K562 (cell line): ENCODE data around the gene CCDC85B. TPM values are rescaled to one million over a fixed set of nuclear protein-coding genes. Genes with fewer than 3 reads are reported as not detected.

Experiments
- BRF1 ChIP-seq: IDR thresholded peaks from 3 replicates; pipeline ENCODE4 v1.6.1; 2011; ENCODE audit warnings: borderline replicate concordance, mild to moderate bottlenecking; ENCODE audit not compliant: insufficient read length; ENCODE audit errors: extremely low read depth
- CHCHD3 ChIP-seq: fragments of 250-450 bp; sonication (Bioruptor Pico); IDR thresholded peaks from 2 replicates; pipeline ENCODE4 v2.1.2; 2022; ENCODE audit warnings: mild to moderate bottlenecking
- DLX4 ChIP-seq: fragments of 250-450 bp; sonication (Bioruptor Pico); IDR thresholded peaks from 2 replicates; pipeline ENCODE4 v1.6.1; 2021; ENCODE audit warnings: mild to moderate bottlenecking
- ILK ChIP-seq: fragments of 450-650 bp; IDR thresholded peaks from 2 replicates; pipeline ENCODE4 v1.6.1; 2016; ENCODE audit warnings: missing genetic modification characterization, low read depth, mild to moderate bottlenecking, missing compliant biosample characterization, moderate library complexity, borderline replicate concordance
- OTX1 ChIP-seq: fragments of 450-650 bp; formaldehyde crosslinking; IDR thresholded peaks from 2 replicates; pipeline ENCODE4 v1.4.0; 2022; ENCODE audit warnings: mild to moderate bottlenecking
- POLR2H ChIP-seq: IDR thresholded peaks from 2 replicates; pipeline ENCODE4 v1.6.1; 2016; ENCODE audit warnings: missing genetic modification characterization, low read depth, mild to moderate bottlenecking, control low read depth, missing compliant biosample characterization, moderate library complexity
- SIRT6 ChIP-seq: IDR thresholded peaks from one replicate; pipeline ENCODE4 v1.6.1; 2012; ENCODE audit warnings: low read depth, mild to moderate bottlenecking, control low read depth, inconsistent platforms, low read length, moderate library complexity
- SMARCA5 ChIP-seq: fragments of 450-650 bp; IDR thresholded peaks from 2 replicates; pipeline ENCODE4 v1.6.1; 2016
- TAF7 ChIP-seq: fragments of 450-650 bp; IDR thresholded peaks from 2 replicates; pipeline ENCODE4 v1.6.1; 2016; ENCODE audit warnings: missing genetic modification characterization, missing compliant biosample characterization
- ZMIZ1 ChIP-seq, 2 experiments: fragments of 150-350 bp in 1 of 2; IDR thresholded peaks; 2 replicates each; pipeline ENCODE4 v1.6.1; 2012 to 2016; ENCODE audit warnings: low read depth in 2 of 2, low read length in 2 of 2, mild to moderate bottlenecking in 1 of 2, moderate library complexity in 1 of 2
- ZNF121 ChIP-seq: sonication (generic); formaldehyde crosslinking; conservative IDR thresholded peaks from 2 replicates; pipeline ENCODE4 v1.8.0; 2022; ENCODE audit warnings: missing genetic modification reagents
- ZNF239 ChIP-seq: fragments of 250-450 bp; sonication (Bioruptor Pico); IDR thresholded peaks from 2 replicates; pipeline ENCODE4 v1.4.0; 2020; ENCODE audit warnings: mild to moderate bottlenecking
- ZNF551 ChIP-seq: fragments of 250-450 bp; sonication (Bioruptor Pico); IDR thresholded peaks from 2 replicates; pipeline ENCODE4 v1.5.0; 2021; ENCODE audit warnings: mild to moderate bottlenecking, moderate library complexity
- polyA plus RNA-seq, 8 experiments: library from polyadenylated mRNA; depleted of rRNA in 4 of 8; stranded (reverse) in 5 of 8; unstranded in 3 of 8; fragments of >200 nt; fragmentation: Nextera tagmentation in 2 of 8; fragmentation: Illumina TruSeq in 1 of 8; extraction: Ambion mirVana in 2 of 8; extraction: Trizol in 1 of 8; gene quantifications; 2 replicates each; pipeline versions ENCODE4 v1.2.1 to v1.2.3, GENCODE V29; 2011 to 2014; ENCODE audit warnings: inconsistent platforms in 1 of 8, missing spikeins in 1 of 8
- total RNA-seq, 7 experiments: library from RNA; depleted of rRNA in 6 of 7; stranded (reverse); fragments of >200 nt in 6 of 7; fragmentation: Illumina TruSeq in 2 of 7; extraction: Trizol in 2 of 7; gene quantifications; 2 replicates each; pipeline versions ENCODE4 v1.2.1 to v1.2.3, GENCODE V29; 2011 to 2021; ENCODE audit warnings: low replicate concordance in 1 of 7
- TF ChIP-seq, protein P1 (sequence below): fragments of 450-650 bp; IDR thresholded peaks from 2 replicates; pipeline ENCODE4 v1.6.1; 2016; ENCODE audit warnings: low read depth
- TF ChIP-seq, protein P2 (sequence below): fragments of 450-650 bp; IDR thresholded peaks from 2 replicates; pipeline ENCODE4 v1.6.1; 2018; ENCODE audit warnings: mild to moderate bottlenecking, low read depth; ENCODE audit not compliant: partially characterized antibody

The CCDC85B gene
- total and polyA plus RNA-seq, 9 of the 15 experiments (the other 6 are each of a cell fraction or from before 2014, with no cell fraction given), result 0.14 to 138 (median 6.2) TPM

DNA sequence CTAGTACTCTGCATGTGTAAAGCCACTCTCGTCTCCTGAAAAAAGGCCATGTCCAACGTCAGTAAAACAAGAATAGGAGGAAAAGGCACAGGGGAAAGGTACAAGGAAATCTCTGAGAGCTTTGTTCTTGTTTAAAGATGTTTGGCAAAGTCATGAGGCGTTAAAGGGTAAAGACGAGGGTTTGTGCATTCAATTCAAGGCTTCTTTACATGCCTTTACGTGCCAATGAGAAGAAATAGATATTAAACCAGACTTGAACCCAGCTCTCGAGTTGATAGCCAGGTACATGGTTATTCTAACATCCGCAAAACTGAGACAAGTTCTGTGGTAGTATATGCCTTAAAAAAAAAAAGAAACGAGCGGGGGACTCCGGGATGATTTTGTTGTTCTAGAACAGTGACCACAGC lies 31.8 kb upstream of the CCDC85B start (continued):
- no peak for TF ChIP-seq ZMIZ1 (IDR thresholded peaks at IDR 0.05; ENCODE audit: low read depth in 2 of 2, low read length in 2 of 2)
- no peak for TF ChIP-seq ZNF239 (CRISPR knock-in tag)
- TF ChIP-seq CHCHD3 (CRISPR knock-in tag), result 0 out of 2 replicates have a peak, but pooled peaks have one; percentile 44
- no peak for TF ChIP-seq DLX4 (CRISPR knock-in tag)
- peak; percentile 4; the same call in 1 of the 2 replicates for TF ChIP-seq OTX1 (CRISPR knock-in tag)
- TF ChIP-seq ZNF551 (CRISPR knock-in tag), result peak; percentile 66; the same call in 1 of the 2 replicates
- no peak for TF ChIP-seq ILK (tag)
- TF ChIP-seq BRF1, result no peak
- 0 out of 2 replicates have a peak, but pooled peaks have one; percentile 67 for TF ChIP-seq TAF7 (tag)
- TF ChIP-seq, protein P1, sequence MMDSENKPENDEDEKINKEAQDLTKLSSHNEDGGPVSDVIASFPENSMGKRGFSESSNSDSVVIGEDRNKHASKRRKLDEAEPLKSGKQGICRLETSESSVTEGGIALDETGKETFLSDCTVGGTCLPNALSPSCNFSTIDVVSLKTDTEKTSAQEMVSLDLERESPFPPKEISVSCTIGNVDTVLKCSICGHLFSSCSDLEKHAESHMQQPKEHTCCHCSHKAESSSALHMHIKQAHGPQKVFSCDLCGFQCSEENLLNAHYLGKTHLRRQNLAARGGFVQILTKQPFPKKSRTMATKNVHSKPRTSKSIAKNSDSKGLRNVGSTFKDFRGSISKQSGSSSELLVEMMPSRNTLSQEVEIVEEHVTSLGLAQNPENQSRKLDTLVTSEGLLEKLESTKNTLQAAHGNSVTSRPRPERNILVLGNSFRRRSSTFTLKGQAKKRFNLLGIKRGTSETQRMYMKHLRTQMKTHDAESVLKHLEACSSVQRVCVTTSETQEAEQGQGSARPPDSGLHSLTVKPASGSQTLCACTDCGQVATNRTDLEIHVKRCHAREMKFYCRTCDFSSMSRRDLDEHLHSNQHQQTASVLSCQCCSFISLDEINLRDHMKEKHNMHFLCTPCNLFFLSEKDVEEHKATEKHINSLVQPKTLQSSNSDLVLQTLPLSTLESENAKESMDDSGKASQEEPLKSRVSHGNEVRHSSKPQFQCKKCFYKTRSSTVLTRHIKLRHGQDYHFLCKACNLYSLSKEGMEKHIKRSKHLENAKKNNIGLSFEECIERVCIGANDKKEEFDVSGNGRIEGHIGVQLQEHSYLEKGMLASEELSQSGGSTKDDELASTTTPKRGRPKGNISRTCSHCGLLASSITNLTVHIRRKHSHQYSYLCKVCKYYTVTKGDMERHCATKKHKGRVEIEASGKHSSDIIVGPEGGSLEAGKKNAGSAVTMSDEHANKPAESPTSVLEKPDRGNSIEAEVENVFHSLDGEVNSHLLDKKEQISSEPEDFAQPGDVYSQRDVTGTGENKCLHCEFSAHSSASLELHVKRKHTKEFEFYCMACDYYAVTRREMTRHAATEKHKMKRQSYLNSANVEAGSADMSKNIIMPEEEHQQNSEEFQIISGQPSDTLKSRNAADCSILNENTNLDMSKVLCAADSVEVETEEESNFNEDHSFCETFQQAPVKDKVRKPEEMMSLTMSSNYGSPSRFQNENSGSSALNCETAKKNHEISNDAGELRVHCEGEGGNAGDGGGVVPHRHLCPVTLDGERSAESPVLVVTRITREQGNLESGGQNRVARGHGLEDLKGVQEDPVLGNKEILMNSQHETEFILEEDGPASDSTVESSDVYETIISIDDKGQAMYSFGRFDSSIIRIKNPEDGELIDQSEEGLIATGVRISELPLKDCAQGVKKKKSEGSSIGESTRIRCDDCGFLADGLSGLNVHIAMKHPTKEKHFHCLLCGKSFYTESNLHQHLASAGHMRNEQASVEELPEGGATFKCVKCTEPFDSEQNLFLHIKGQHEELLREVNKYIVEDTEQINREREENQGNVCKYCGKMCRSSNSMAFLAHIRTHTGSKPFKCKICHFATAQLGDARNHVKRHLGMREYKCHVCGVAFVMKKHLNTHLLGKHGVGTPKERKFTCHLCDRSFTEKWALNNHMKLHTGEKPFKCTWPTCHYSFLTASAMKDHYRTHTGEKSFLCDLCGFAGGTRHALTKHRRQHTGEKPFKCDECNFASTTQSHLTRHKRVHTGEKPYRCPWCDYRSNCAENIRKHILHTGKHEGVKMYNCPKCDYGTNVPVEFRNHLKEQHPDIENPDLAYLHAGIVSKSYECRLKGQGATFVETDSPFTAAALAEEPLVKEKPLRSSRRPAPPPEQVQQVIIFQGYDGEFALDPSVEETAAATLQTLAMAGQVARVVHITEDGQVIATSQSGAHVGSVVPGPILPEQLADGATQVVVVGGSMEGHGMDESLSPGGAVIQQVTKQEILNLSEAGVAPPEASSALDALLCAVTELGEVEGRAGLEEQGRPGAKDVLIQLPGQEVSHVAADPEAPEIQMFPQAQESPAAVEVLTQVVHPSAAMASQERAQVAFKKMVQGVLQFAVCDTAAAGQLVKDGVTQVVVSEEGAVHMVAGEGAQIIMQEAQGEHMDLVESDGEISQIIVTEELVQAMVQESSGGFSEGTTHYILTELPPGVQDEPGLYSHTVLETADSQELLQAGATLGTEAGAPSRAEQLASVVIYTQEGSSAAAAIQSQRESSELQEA, result no peak
- no peak for TF ChIP-seq ZNF121 (CRISPR knock-in tag)
- TF ChIP-seq, protein P2, sequence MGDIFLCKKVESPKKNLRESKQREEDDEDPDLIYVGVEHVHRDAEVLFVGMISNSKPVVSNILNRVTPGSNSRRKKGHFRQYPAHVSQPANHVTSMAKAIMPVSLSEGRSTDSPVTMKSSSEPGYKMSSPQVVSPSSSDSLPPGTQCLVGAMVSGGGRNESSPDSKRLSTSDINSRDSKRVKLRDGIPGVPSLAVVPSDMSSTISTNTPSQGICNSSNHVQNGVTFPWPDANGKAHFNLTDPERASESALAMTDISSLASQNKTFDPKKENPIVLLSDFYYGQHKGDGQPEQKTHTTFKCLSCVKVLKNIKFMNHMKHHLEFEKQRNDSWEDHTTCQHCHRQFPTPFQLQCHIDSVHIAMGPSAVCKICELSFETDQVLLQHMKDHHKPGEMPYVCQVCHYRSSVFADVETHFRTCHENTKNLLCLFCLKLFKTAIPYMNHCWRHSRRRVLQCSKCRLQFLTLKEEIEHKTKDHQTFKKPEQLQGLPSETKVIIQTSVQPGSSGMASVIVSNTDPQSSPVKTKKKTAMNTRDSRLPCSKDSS, result no peak
- 0 out of 2 replicates have a peak, but pooled peaks have one; percentile 19 for TF ChIP-seq SMARCA5
- TF ChIP-seq SIRT6, result no peak
- TF ChIP-seq POLR2H (tag), result peak; percentile 68; the same call in 1 of the 2 replicates
